DMS 273 (cell line): Measurements from ENCODE around the gene ABLIM2.

Experiments used
- DNase-seq: peaks from one replicate; lab custom pipeline; 2025; ENCODE audit not compliant: unreplicated experiment; lab: John Stamatoyannopoulos, UW

Gene ABLIM2

GRCh38 chr4:7967501-7968261 is 190.9 kb downstream of the ABLIM2 start:
- peak; percentile 43 for DNase-seq

GRCh38 chr4:7967063-7967440 is 191.6 kb downstream of the ABLIM2 start:
- no peak for DNase-seq

- no peak for DNase-seq
Measured at GRCh38 chr4:7966281-7967062, 192.1 kb downstream of the ABLIM2 start.

- DNase-seq: no peak
Measured at GRCh38 chr4:7964890-7965662, 193.5 kb downstream of the ABLIM2 start.

GRCh38 chr4:7964459-7964858 is 194.2 kb downstream of the ABLIM2 start:
- DNase-seq: peak; percentile 23

- DNase-seq: no peak
Measured at GRCh38 chr4:7963691-7964090, 194.9 kb downstream of the ABLIM2 start.

GRCh38 chr4:7962609-7963508 is 195.8 kb downstream of the ABLIM2 start:
- DNase-seq: no peak

GRCh38 chr4:7960790-7961655 is 197.6 kb downstream of the ABLIM2 start:
- DNase-seq: peak; percentile 70

- peak; percentile 66 for DNase-seq
Measured at GRCh38 chr4:7960017-7960789, 198.4 kb downstream of the ABLIM2 start.

GRCh38 chr4:7959078-7959477 is 199.5 kb downstream of the ABLIM2 start:
- DNase-seq: peak; percentile 10

GRCh38 chr4:7956934-7957656 is 201.5 kb downstream of the ABLIM2 start:
- DNase-seq: no peak

- no peak for DNase-seq
Measured at GRCh38 chr4:7956270-7956808, 202.3 kb downstream of the ABLIM2 start.

GRCh38 chr4:7955393-7955792 is 203.2 kb downstream of the ABLIM2 start:
- no peak for DNase-seq

GRCh38 chr4:7952615-7953014 is 206.0 kb downstream of the ABLIM2 start:
- no peak for DNase-seq

GRCh38 chr4:7950301-7951092 is 208.1 kb downstream of the ABLIM2 start:
- DNase-seq: no peak

- DNase-seq: no peak
Measured at GRCh38 chr4:7949759-7950158, 208.9 kb downstream of the ABLIM2 start.

- no peak for DNase-seq
Measured at GRCh38 chr4:7947927-7948326, 210.7 kb downstream of the ABLIM2 start.
